ENCODE measurements around the gene ARHGEF40.

ARHGEF40 gene

GRCh38 chr14:21070083-21070609 lies at the start of gene ARHGEF40:
Gene ARHGEF40 (plus strand): TSS chr14:21070304. CDS start chr14:21070397, 93 bp downstream.
- no peak for FAIRE-seq

GRCh38 chr14:21020977-21021545 lies 49.0 kb upstream of the ARHGEF40 start:
- FAIRE-seq = no peak

GRCh38 chr14:21022686-21023085 lies 47.4 kb upstream of the ARHGEF40 start:
- FAIRE-seq = no peak

- FAIRE-seq = no peak
Observed at GRCh38 chr14:21023174-21023573, 46.9 kb upstream of the ARHGEF40 start.

GRCh38 chr14:21023817-21024584 lies 46.1 kb upstream of the ARHGEF40 start:
- no peak for FAIRE-seq

- FAIRE-seq = no peak
Observed at GRCh38 chr14:21024585-21025370, 45.3 kb upstream of the ARHGEF40 start, which contains the start of gene NDRG2. Gene NDRG2 (minus strand): TSS chr14:21025061. CDS start chr14:21023315, 1,746 bp downstream.

- FAIRE-seq = no peak
Observed at GRCh38 chr14:21025371-21026273, 44.5 kb upstream of the ARHGEF40 start.

- no peak for FAIRE-seq
Observed at GRCh38 chr14:21026274-21026987, 43.7 kb upstream of the ARHGEF40 start.

- no peak for FAIRE-seq
Observed at GRCh38 chr14:21026988-21027315, 43.2 kb upstream of the ARHGEF40 start.

GRCh38 chr14:21029917-21030316 lies 40.2 kb upstream of the ARHGEF40 start, which contains the start of gene TPPP2:
Gene TPPP2 (plus strand): TSS chr14:21030217. CDS start chr14:21030582, 365 bp downstream.
- FAIRE-seq = no peak

GRCh38 chr14:21030531-21030930 lies 39.6 kb upstream of the ARHGEF40 start:
- no peak for FAIRE-seq

- FAIRE-seq = no peak
Observed at GRCh38 chr14:21032326-21033132, 37.6 kb upstream of the ARHGEF40 start.

GRCh38 chr14:21033133-21033698 lies 36.9 kb upstream of the ARHGEF40 start:
- FAIRE-seq = no peak

- FAIRE-seq = no peak
Observed at GRCh38 chr14:21034707-21035106, 35.4 kb upstream of the ARHGEF40 start, which contains the start of gene RNASE13. Gene RNASE13 (minus strand): TSS chr14:21034807. CDS start chr14:21034288, 519 bp downstream.

GRCh38 chr14:21036751-21037150 lies 33.4 kb upstream of the ARHGEF40 start:
- no peak for FAIRE-seq

GRCh38 chr14:21037156-21037555 lies 32.9 kb upstream of the ARHGEF40 start:
- no peak for FAIRE-seq

- FAIRE-seq = no peak
Observed at GRCh38 chr14:21038441-21039422, 31.4 kb upstream of the ARHGEF40 start.

GRCh38 chr14:21039585-21040369 lies 30.3 kb upstream of the ARHGEF40 start:
- FAIRE-seq = no peak

Data from TTC549 (cell line).